Measurements from ENCODE around the gene KDM4C. TPM values are rescaled to one million over a fixed set of nuclear protein-coding genes. Genes with fewer than 3 reads are reported as not detected.
"Not testable (repeated sequence)": the region's sequence is repeated elsewhere in the genome, so short reads cannot be mapped to it uniquely, and the experiment has no call there.

KDM4C gene
- total RNA-seq, 1 experiment from 2014 or later: 7.1 TPM

DNA sequence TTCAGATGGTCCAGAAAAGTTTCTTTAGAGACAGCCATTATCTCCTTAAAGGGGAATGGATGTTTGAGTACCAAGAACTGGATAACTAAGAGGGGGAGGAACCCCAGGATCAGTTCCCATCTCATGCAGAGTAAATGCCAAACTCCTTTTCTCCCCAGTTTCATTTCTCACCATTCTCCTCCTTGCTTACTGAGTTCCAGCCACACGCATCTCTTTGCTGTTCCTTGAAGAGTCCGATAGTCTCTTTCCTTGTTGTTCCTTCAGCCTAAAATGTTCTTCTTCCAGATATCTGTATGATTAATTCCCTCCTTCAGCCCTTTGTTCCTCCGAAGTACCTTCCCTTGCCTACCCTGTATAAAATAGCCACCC lies 30.0 kb downstream of the KDM4C start:
- H3K9me3 ChIP-seq (ENCODE audit: control insufficient read depth, insufficient read depth, low read depth, low read length): no peaks in the 10 kb centered on the region
- peak overlapping the region in 1 of 2 experiments; percentile 10; a peak in 2 of 4 replicates for H3K4me3 ChIP-seq (ENCODE audit: low read depth in 2 of 2, low read length in 2 of 2)
- H3K27me3 ChIP-seq (ENCODE audit: control insufficient read depth, insufficient read depth, low read length): no peaks in the 10 kb centered on the region
- no peak for TF ChIP-seq POLR2AphosphoS5 (IDR thresholded peaks at IDR 0.05; ENCODE audit: low read depth, low read length)
- TF ChIP-seq SIN3A (IDR thresholded peaks at IDR 0.05; ENCODE audit: borderline replicate concordance, insufficient read depth, low read depth, low read length): no peak
- TF ChIP-seq, protein P1, sequence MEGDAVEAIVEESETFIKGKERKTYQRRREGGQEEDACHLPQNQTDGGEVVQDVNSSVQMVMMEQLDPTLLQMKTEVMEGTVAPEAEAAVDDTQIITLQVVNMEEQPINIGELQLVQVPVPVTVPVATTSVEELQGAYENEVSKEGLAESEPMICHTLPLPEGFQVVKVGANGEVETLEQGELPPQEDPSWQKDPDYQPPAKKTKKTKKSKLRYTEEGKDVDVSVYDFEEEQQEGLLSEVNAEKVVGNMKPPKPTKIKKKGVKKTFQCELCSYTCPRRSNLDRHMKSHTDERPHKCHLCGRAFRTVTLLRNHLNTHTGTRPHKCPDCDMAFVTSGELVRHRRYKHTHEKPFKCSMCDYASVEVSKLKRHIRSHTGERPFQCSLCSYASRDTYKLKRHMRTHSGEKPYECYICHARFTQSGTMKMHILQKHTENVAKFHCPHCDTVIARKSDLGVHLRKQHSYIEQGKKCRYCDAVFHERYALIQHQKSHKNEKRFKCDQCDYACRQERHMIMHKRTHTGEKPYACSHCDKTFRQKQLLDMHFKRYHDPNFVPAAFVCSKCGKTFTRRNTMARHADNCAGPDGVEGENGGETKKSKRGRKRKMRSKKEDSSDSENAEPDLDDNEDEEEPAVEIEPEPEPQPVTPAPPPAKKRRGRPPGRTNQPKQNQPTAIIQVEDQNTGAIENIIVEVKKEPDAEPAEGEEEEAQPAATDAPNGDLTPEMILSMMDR (IDR thresholded peaks at IDR 0.05): no peak
- TF ChIP-seq, protein P2, sequence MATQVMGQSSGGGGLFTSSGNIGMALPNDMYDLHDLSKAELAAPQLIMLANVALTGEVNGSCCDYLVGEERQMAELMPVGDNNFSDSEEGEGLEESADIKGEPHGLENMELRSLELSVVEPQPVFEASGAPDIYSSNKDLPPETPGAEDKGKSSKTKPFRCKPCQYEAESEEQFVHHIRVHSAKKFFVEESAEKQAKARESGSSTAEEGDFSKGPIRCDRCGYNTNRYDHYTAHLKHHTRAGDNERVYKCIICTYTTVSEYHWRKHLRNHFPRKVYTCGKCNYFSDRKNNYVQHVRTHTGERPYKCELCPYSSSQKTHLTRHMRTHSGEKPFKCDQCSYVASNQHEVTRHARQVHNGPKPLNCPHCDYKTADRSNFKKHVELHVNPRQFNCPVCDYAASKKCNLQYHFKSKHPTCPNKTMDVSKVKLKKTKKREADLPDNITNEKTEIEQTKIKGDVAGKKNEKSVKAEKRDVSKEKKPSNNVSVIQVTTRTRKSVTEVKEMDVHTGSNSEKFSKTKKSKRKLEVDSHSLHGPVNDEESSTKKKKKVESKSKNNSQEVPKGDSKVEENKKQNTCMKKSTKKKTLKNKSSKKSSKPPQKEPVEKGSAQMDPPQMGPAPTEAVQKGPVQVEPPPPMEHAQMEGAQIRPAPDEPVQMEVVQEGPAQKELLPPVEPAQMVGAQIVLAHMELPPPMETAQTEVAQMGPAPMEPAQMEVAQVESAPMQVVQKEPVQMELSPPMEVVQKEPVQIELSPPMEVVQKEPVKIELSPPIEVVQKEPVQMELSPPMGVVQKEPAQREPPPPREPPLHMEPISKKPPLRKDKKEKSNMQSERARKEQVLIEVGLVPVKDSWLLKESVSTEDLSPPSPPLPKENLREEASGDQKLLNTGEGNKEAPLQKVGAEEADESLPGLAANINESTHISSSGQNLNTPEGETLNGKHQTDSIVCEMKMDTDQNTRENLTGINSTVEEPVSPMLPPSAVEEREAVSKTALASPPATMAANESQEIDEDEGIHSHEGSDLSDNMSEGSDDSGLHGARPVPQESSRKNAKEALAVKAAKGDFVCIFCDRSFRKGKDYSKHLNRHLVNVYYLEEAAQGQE (IDR thresholded peaks at IDR 0.05; ENCODE audit: insufficient read depth in 1 of 2, low read depth in 2 of 2, low read length in 1 of 2): no peak
- no peak for TF ChIP-seq TCF7L2 (IDR thresholded peaks at IDR 0.05; ENCODE audit: low read depth, low read length)
- peak overlapping the region; percentile 57; the same call in 1 of the 2 replicates for H3K27ac ChIP-seq (ENCODE audit: low read length)
- no peaks in the 10 kb centered on the region for H3K36me3 ChIP-seq (ENCODE audit: control insufficient read depth, insufficient read depth, low read length)
- H3K4me1 ChIP-seq (ENCODE audit: control insufficient read depth, insufficient read depth, low read length): no peaks in the 10 kb centered on the region
- DNase-seq (ENCODE audit: low read depth, low spot score): no peak
- ChIA-PET CTCF (no interaction called here), POLR2A (no interaction called here)
- intact Hi-C loops (cut with micrococcal nuclease; ENCODE audit: unreplicated experiment): no loop called here
- in situ Hi-C loops (cut with HindIII; ENCODE audit: low pct_unique_long_range_greater_than_20kb, low sequenced_read_pairs): no loop called here
- no TSS peak for BruUV-seq (replicated peaks)
- ATAC-seq: 0 out of 2 replicates have a peak, but pooled peaks have one; percentile 15

DNA sequence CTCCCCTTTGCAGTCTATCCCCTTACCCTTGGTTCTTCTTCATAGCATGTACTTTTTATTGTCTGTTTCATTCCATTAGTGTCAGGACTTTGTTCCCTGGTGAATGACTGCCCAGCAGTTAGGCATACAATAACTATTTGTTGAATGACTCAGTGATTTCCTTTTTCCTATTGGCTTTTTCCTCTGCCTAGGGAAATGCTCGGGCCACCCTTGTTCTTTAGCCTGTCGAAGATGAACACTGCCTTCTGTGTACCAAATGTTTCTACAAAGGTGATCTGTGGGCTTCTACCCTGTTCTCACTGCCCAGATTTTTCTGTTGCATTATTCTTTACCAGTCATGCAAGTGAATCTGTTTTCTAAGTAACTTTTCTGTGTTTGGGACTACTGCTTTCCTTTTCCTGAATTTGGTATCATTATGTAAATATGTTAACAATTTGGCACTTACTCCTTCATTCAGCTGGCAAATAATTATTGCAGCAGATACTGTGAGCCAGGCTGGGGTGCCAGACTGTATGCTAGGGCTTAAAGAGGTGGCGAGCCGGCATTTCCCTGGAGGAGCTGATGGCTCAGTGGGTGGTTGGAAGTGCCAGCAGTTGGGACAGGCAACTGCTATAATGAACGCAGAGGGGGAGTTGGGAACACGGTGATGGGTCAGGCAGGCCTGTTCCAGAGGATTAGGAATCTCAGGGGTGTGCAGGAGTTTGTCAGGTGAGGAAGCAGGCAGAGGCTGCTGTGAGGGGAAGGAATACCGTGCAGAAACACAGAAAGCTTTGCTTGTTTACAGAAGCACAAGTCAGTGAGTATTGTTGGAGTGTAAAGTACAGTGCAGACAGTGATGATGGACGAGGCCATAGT lies 30.6 kb downstream of the KDM4C start:
- ChIA-PET POLR2A (no interaction called here), CTCF (no interaction called here)
- in situ Hi-C loops (cut with HindIII; ENCODE audit: low pct_unique_long_range_greater_than_20kb, low sequenced_read_pairs) (no loop called here), intact Hi-C loops (cut with micrococcal nuclease; ENCODE audit: unreplicated experiment) (no loop called here)
- Histone ChIP-seq H3K27ac (ENCODE audit: low read length) (peak overlapping the region; percentile 44; the same call in 1 of the 2 replicates), H3K9me3 (ENCODE audit: control insufficient read depth, insufficient read depth, low read depth, low read length) (no peaks in the 10 kb centered on the region), H3K4me1 (ENCODE audit: control insufficient read depth, insufficient read depth, low read length) (no peaks in the 10 kb centered on the region), H3K27me3 (ENCODE audit: control insufficient read depth, insufficient read depth, low read length) (no peaks in the 10 kb centered on the region), H3K36me3 (ENCODE audit: control insufficient read depth, insufficient read depth, low read length) (no peaks in the 10 kb centered on the region), H3K4me3 (ENCODE audit: low read depth in 2 of 2, low read length in 2 of 2) (peak overlapping the region in 1 of 2 experiments; percentile 10; a peak in 2 of 4 replicates)
- no peak for TF ChIP-seq SIN3A (IDR thresholded peaks at IDR 0.05; ENCODE audit: borderline replicate concordance, insufficient read depth, low read depth, low read length)
- no TSS peak for BruUV-seq (replicated peaks)
- ATAC-seq: peak; percentile 86
- DNase-seq (ENCODE audit: low read depth, low spot score): peak; percentile 1

DNA sequence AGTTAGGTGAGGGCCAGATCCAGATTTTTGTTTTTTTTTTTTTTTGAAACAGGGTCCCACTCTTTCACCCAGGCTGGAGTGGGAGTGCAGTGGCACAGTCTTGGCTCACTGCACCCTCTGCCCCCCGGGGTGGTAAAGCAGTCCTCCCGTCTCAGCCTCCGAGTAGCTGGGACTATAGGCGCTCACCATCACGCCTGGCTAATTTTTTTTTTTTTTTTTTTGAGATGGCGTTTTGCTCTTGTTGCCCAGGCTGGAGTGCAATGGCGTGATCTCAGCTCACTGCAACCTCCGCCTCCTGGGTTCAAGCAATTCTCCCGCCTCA lies 31.2 kb downstream of the KDM4C start:
- intact Hi-C loops (cut with micrococcal nuclease; ENCODE audit: unreplicated experiment); ATAC-seq: not testable (repeated sequence)

More for the DNA sequence above, 31.2 kb downstream of the KDM4C start:
- H3K27ac ChIP-seq (ENCODE audit: low read length); DNase-seq (ENCODE audit: low read depth, low spot score); H3K9me3 ChIP-seq (ENCODE audit: control insufficient read depth, insufficient read depth, low read depth, low read length); in situ Hi-C loops (cut with HindIII; ENCODE audit: low pct_unique_long_range_greater_than_20kb, low sequenced_read_pairs); H3K4me1 ChIP-seq (ENCODE audit: control insufficient read depth, insufficient read depth, low read length); H3K36me3 ChIP-seq (ENCODE audit: control insufficient read depth, insufficient read depth, low read length); POLR2A ChIA-PET; CTCF ChIA-PET; BruUV-seq (replicated peaks); H3K27me3 ChIP-seq (ENCODE audit: control insufficient read depth, insufficient read depth, low read length); H3K4me3 ChIP-seq (ENCODE audit: low read depth in 2 of 2, low read length in 2 of 2): not testable (repeated sequence)
